Fibroblast of villous mesenchyme (primary cell): ENCODE measurements around the gene EBP. TPM values are rescaled to one million over a fixed set of nuclear protein-coding genes. Genes with fewer than 3 reads are reported as not detected.

ENCODE experiments used
- DNase-seq: peaks from one replicate; pipeline ENCODE4 v3.0.0-alpha.2; 2010; ENCODE audit warnings: low read depth
- H3K4me3 ChIP-seq: 2 replicates; pipeline ENCODE4 v1.5.1; 2011; ENCODE audit warnings: low read depth, mild to moderate bottlenecking, low read length
- CTCF ChIP-seq: IDR thresholded peaks from 2 replicates; pipeline ENCODE4 v1.5.1; 2012; ENCODE audit warnings: low read depth, mild to moderate bottlenecking, low read length; ENCODE audit not compliant: insufficient read depth
- total RNA-seq: library from RNA; depleted of rRNA; stranded (reverse); fragments of >200 nt; gene quantifications from 2 replicates; pipeline ENCODE4 v1.2.3, GENCODE V29; 2012

The EBP gene
- total RNA-seq, 1 donor, result 126 TPM

GRCh38 chrX:48505481-48505880, 16.1 kb upstream of the EBP start:
- TF ChIP-seq CTCF, result no peak
- H3K4me3 ChIP-seq, result no peak overlapping the region
- DNase-seq, result no peak

DNA sequence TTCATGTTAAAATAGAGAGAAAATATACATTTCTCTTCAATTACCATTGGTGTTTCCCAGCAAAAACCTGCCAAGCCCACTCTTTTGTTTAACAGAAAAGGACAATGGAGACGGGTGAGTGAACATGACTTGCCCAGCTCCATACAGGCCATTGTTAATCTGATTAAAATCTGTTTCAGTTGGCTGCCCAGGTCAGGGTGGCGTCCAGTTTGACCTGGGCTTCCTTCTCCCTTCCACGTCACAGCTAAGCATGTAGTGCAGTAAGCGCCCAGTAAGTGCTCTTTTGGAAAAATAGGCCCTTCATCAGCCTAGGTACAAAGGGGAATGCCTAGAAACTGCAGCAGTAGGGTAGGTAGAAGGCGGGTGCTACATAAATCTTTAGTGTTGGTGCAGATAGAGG, 14.4 kb upstream of the EBP start:
- no peak for DNase-seq
- no peak for TF ChIP-seq CTCF
- H3K4me3 ChIP-seq, result no peak overlapping the region

DNA sequence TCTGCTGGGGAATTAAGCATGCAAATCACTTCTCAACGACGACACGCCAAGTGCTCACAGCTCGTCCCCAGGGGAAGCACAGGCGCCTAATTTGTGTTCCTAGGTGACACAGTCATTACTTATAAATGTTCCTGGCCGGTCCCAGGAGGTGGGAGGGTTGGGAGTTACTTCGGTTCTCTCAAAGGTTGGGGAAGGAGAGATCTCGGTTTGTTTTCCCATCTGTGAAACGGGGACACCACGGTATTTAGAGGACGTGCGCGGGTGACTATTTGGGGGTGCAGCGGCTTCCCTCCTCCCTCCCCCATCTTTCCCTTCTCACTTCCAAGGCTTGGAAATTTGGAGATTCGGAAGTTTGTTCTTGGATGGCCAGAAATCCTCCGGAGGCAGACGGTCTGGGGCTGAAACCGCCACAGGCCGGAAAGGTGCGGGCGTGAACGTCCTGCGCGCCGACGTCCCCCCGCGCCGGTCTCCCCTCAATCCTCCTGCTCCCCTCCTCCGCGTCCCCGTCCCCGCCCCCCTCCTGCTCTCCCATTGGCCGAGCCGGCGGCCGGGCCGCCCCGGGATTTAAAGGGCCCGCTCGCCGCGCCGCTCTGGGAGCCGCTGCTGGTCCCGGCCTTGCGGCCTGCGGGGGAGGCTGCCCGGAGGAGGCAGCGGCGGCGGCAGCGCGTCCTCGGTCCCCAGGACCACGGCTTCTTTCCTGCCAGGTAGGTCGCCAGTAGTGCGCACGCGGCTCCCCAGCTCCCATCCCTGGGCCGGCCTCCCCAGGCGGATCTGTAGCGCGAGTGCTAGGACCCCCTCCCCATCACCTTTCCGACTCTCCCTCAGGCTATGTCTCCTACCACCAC, 13.0 kb upstream of the EBP start, which contains the start of gene PORCN:
Gene PORCN (plus strand): TSS at position 593 of the 845 bp plus-strand sequence. CDS start 829 bp downstream, outside the sequence.
- DNase-seq, result peak; percentile 68
- H3K4me3 ChIP-seq, result peak within 1 kb of the TSS; percentile 79
- TF ChIP-seq CTCF, result no peak

DNA sequence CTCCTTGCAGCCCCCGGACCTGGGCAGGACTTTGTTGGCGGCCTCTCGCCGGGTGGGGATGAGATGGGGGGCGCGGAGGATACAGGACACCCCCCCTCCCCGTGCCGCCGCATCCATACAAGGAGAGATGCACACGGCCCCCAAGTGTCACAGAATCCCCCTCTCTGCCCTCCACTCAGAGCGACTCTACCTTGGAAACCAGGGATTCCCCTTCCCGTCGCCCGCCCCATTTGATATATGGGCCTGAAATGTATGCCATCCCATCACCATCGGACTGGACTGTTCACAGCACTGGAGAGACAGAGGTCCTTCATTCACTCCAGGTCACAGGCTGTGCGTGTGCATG, 12.4 kb upstream of the EBP start:
- H3K4me3 ChIP-seq, result peak overlapping the region; percentile 79
- no peak for DNase-seq
- TF ChIP-seq CTCF, result no peak

- H3K4me3 ChIP-seq, result peak overlapping the region; percentile 79
- no peak for TF ChIP-seq CTCF
- DNase-seq, result no peak
These were observed 12.0 kb upstream of the EBP start for GRCh38 chrX:48509619-48510018.

DNA sequence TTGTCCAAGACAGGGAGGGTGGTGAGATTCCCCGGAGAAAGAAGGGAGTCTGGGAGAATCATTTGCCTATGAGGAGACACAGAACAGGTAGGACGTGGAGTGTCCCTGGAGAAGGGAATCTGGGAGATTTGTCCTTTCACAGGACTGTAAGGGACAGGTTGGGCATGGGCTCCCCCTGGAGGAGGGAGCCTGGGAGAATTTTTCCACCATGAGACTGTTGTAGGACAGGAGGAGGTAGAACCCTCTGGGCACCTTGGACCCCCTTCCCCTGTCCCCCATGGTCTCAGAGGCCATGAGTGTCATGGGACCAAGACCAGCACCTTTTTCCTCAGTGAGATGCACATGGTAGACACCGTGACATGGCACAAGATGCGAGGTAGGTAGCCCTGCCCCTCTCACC, 10.0 kb upstream of the EBP start:
- TF ChIP-seq CTCF, result peak; percentile 48
- no peak for DNase-seq

DNA sequence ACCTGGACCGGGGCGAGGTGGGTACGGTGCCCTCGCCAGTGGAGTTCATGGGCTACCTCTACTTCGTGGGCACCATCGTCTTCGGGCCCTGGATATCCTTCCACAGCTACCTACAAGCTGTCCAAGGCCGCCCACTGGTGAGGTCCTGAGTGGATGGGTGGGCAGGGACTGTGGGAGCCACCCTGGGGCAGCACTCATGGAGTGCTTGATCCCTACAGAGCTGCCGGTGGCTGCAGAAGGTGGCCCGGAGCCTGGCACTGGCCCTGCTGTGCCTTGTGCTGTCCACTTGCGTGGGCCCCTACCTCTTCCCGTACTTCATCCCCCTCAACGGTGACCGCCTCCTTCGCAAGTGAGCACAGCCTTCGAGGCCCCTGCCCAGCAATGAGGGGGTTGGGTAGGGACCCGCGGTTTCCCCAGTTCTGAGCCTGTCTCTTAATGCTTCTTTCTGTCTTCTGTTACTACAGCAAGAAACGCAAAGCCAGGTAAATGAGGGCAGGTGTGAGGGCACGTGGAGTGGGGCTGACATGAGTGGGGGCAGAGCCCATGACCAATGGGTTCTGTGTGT, 9.2 kb upstream of the EBP start:
- TF ChIP-seq CTCF, result no peak
- no peak overlapping the region for H3K4me3 ChIP-seq
- DNase-seq, result no peak

More for the DNA sequence above, 10.0 kb upstream of the EBP start:
- no peak overlapping the region for H3K4me3 ChIP-seq
